ENCODE data around the gene SYNGAP1.

GRCh38 chr6:33443025-33443424, 23.2 kb downstream of the SYNGAP1 start:
- no peak for TF ChIP-seq CTCF (conservative IDR thresholded peaks at IDR 0.05; ENCODE audit: low read depth, low read length)
- no peak for TF ChIP-seq EZH2 (IDR thresholded peaks at IDR 0.05; ENCODE audit: low read length, unreplicated experiment)
- no peak for TF ChIP-seq EZH2phosphoT487 (IDR thresholded peaks at IDR 0.05; ENCODE audit: borderline replicate concordance, low read length)
